ENCODE results near the gene KDM2B. TPM values are rescaled to one million over a fixed set of nuclear protein-coding genes. Genes with fewer than 3 reads are reported as not detected.

Gene KDM2B
- total and polyA plus RNA-seq, 2 of the 8 experiments (the other 6 are each of a cell fraction or from before 2014, with no cell fraction given), result 111 to 162 TPM

DNA sequence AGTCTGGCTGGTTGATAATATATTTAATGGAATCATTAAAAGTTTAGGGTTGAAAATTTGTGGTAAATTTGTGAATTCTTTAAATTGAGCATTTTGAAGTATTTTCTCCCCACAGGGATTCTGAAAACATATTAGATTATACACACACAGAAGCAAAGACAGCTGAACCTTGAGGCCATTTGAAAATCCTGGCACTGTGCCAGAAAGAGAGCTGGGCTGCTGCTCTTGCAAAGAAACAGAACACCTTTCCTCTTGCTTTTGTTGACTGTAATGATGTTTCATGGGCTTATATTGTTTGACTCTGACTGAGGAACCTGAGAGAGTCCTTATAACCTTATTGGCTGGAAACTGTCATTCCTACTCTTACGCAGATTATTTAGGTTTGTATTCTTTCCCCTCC is 176.1 kb downstream of the KDM2B start:
- POLR2A ChIA-PET (ENCODE audit: partially characterized antibody), result interaction anchor here (0.6 to 1.1 kb wide), 4 partner anchors 12 to 1705 kb away, joined by 3 to 4 read pairs (median 3); no protein-coding TSS in a partner anchor
- Histone ChIP-seq H3K4me1 (replicated peaks in 1 of 4; ENCODE audit: control insufficient read depth in 3 of 4, insufficient read depth in 4 of 4, low read length in 3 of 4) (no peaks in the 10 kb centered on the region), H3K4me2 (ENCODE audit: insufficient read depth in 1 of 2, low read depth in 2 of 2, low read length in 2 of 2) (no peak overlapping the region)
- TF ChIP-seq EGR1 (IDR thresholded peaks at IDR 0.05; ENCODE audit: borderline replicate concordance, low read depth, low read length) (no peak), USF2 (IDR thresholded peaks at IDR 0.05; ENCODE audit: low read length) (no peak), MAX (IDR thresholded peaks at IDR 0.05) (no peak), JUND (IDR thresholded peaks at IDR 0.05; ENCODE audit: low read length) (no peak), NANOG (IDR thresholded peaks at IDR 0.05; ENCODE audit: insufficient read depth, low read depth, low read length, poor library complexity, severe bottlenecking) (no peak), SUZ12 (IDR thresholded peaks at IDR 0.05; ENCODE audit: low read length) (no peak), CBX8 (IDR thresholded peaks at IDR 0.05; ENCODE audit: borderline replicate concordance, low read depth, low read length) (no peak), SIRT6 (IDR thresholded peaks at IDR 0.05; ENCODE audit: low read length) (no peak)
- TF ChIP-seq, protein P1, sequence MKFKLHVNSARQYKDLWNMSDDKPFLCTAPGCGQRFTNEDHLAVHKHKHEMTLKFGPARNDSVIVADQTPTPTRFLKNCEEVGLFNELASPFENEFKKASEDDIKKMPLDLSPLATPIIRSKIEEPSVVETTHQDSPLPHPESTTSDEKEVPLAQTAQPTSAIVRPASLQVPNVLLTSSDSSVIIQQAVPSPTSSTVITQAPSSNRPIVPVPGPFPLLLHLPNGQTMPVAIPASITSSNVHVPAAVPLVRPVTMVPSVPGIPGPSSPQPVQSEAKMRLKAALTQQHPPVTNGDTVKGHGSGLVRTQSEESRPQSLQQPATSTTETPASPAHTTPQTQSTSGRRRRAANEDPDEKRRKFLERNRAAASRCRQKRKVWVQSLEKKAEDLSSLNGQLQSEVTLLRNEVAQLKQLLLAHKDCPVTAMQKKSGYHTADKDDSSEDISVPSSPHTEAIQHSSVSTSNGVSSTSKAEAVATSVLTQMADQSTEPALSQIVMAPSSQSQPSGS (IDR thresholded peaks at IDR 0.05; ENCODE audit: low read length), result no peak
- TF ChIP-seq, protein P2, sequence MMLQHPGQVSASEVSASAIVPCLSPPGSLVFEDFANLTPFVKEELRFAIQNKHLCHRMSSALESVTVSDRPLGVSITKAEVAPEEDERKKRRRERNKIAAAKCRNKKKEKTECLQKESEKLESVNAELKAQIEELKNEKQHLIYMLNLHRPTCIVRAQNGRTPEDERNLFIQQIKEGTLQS (IDR thresholded peaks at IDR 0.05; ENCODE audit: insufficient read depth, low read depth, low read length), result no peak

More for the DNA sequence above, 176.1 kb downstream of the KDM2B start:
- 81% methylated on average over 1 of the region's 1 CpG; no CpG with 5 or more reads in 1 of the 2 experiments for WGBS, 2 experiments (ENCODE audit: extremely low coverage in 1 of 2, insufficient coverage in 1 of 2, insufficient read length in 1 of 2, insufficient replicate concordance in 2 of 2, low coverage in 1 of 2, low lambda C conversion rate in 2 of 2, missing lambda C conversion rate in 1 of 2)
- H4K20me1 ChIP-seq (replicated peaks in 1 of 2; ENCODE audit: control insufficient read depth in 1 of 2, insufficient read depth in 2 of 2, low read length in 2 of 2), result peaks cover 0 to 3% of the 10 kb centered on the region in 2 experiments
- no peak overlapping the region for H3K18ac ChIP-seq (ENCODE audit: extremely low read depth, low read length)
- H2BK12ac ChIP-seq (ENCODE audit: low read depth, low read length), result no peak overlapping the region
- no peak overlapping the region for H2AK5ac ChIP-seq (ENCODE audit: low read depth, low read length)
- no peak overlapping the region for H2BK20ac ChIP-seq (ENCODE audit: low read length)
- H3K23ac ChIP-seq (ENCODE audit: insufficient read length), result no peak overlapping the region
- no peak overlapping the region for H3K14ac ChIP-seq (ENCODE audit: insufficient read length)
- H2BK120ac ChIP-seq (replicated peaks; ENCODE audit: low read depth, low read length), result no peak overlapping the region
- peaks cover 7% of the 10 kb centered on the region for H3K79me1 ChIP-seq (ENCODE audit: low read depth, low read length)
- H3K27ac ChIP-seq (ENCODE audit: low read depth, low read length), result no peak overlapping the region
- H4K8ac ChIP-seq (ENCODE audit: extremely low read depth, insufficient read depth, low read length), result no peak overlapping the region
- H3K4ac ChIP-seq (replicated peaks; ENCODE audit: insufficient read length, low read depth, low read length), result no peak overlapping the region
- H3K9ac ChIP-seq (replicated peaks in 1 of 4; ENCODE audit: extremely low read depth in 1 of 4, low read depth in 3 of 4, low read length in 3 of 4), result no peak overlapping the region
- CTCF ChIA-PET (ENCODE audit: partially characterized antibody), result no interaction called here
- H3K4me3 ChIP-seq (ENCODE audit: extremely low read depth in 1 of 4, insufficient read depth in 2 of 4, low read depth in 3 of 4, low read length in 4 of 4), result no peak overlapping the region
- FAIRE-seq (no peak), DNase-seq (ENCODE audit: low read depth in 1 of 2, low spot score in 2 of 2) (no peak)
- peaks cover 0 to 14% (median 10%) of the 10 kb centered on the region in 4 experiments; a peak in 6 of 8 replicates for H3K36me3 ChIP-seq (ENCODE audit: control insufficient read depth in 2 of 4, insufficient read depth in 4 of 4, low read length in 3 of 4)
- no peaks in the 10 kb centered on the region for H3K9me3 ChIP-seq (ENCODE audit: insufficient read depth in 2 of 2, low read depth in 1 of 2, low read length in 1 of 2)
- H2BK5ac ChIP-seq (ENCODE audit: low read depth, low read length), result no peak overlapping the region
- H4K91ac ChIP-seq (replicated peaks; ENCODE audit: insufficient read length, low read length), result no peak overlapping the region
- H3K56ac ChIP-seq (replicated peaks; ENCODE audit: insufficient read length, low read depth, low read length), result no peak overlapping the region
- peaks cover 8% of the 10 kb centered on the region for H3K23me2 ChIP-seq (ENCODE audit: low read depth, low read length)
- peaks cover 4 to 61% of the 10 kb centered on the region in 2 experiments; a peak in 3 of 4 replicates for H3K79me2 ChIP-seq (ENCODE audit: control insufficient read depth in 1 of 2, insufficient read depth in 2 of 2, low read length in 2 of 2)
- no peak overlapping the region for H2BK15ac ChIP-seq (ENCODE audit: low read length)
- H3K27me3 ChIP-seq (replicated peaks in 1 of 4; ENCODE audit: control insufficient read depth in 3 of 4, extremely low read depth in 1 of 4, insufficient read depth in 3 of 4, low read length in 3 of 4), result no peaks in the 10 kb centered on the region
- H4K5ac ChIP-seq (ENCODE audit: insufficient read length, low read depth, low read length), result no peak overlapping the region
- no peak overlapping the region for H2AFZ ChIP-seq (ENCODE audit: low read length)
